Neural cell (in vitro differentiated cells): ENCODE measurements around the gene RPP14.

Source experiments
- EP300 ChIP-seq: fragments of 450-650 bp; conservative IDR thresholded peaks from 2 replicates; pipeline ENCODE4 v1.6.1; 2014; ENCODE audit warnings: antibody characterized with exemption, mild to moderate bottlenecking, moderate library complexity; ENCODE audit not compliant: poor library complexity, severe bottlenecking
- POLR2AphosphoS5 ChIP-seq: IDR thresholded peaks from 2 replicates; pipeline ENCODE4 v1.6.1; 2012
- TF ChIP-seq, protein P1 (sequence below): fragments of 450-650 bp; IDR thresholded peaks from 2 replicates; pipeline ENCODE4 v1.5.1; 2014; ENCODE audit warnings: antibody characterized with exemption, mild to moderate bottlenecking, moderate library complexity; ENCODE audit not compliant: poor library complexity, severe bottlenecking

DNA sequence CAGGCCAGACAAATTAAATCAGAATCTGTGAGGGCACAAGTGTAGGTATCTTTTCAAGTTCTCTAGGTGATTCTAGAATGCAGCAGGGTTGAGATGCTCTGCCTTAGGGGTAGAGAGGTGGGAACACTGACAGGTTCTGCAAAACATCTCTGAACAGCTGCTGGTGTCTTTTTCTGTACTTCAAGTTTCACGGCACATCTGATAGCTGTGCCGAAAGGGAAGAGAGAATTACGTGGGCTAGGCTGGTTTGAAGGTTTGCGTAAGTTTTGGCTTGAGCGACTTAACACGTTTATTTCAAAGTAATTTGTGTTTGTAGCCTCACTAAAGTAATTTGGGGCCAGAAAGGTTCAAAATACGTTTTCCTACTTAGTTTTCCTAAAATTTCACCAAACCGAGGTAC, 49.1 kb downstream of the RPP14 start:
- TF ChIP-seq POLR2AphosphoS5 (no peak), EP300 (no peak)
- TF ChIP-seq, protein P1, sequence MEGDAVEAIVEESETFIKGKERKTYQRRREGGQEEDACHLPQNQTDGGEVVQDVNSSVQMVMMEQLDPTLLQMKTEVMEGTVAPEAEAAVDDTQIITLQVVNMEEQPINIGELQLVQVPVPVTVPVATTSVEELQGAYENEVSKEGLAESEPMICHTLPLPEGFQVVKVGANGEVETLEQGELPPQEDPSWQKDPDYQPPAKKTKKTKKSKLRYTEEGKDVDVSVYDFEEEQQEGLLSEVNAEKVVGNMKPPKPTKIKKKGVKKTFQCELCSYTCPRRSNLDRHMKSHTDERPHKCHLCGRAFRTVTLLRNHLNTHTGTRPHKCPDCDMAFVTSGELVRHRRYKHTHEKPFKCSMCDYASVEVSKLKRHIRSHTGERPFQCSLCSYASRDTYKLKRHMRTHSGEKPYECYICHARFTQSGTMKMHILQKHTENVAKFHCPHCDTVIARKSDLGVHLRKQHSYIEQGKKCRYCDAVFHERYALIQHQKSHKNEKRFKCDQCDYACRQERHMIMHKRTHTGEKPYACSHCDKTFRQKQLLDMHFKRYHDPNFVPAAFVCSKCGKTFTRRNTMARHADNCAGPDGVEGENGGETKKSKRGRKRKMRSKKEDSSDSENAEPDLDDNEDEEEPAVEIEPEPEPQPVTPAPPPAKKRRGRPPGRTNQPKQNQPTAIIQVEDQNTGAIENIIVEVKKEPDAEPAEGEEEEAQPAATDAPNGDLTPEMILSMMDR: no peak
